Glutamatergic neuron (in vitro differentiated cells): Measurements from ENCODE around the gene LRRC4B. TPM values are rescaled to one million over a fixed set of nuclear protein-coding genes. Genes with fewer than 3 reads are reported as not detected.

ENCODE experiments used
- DNase-seq: peaks from one replicate; pipeline ENCODE4 v3.0.0; 2022
- H3K27ac Mint-ChIP-seq: one replicate; pipeline ENCODE4 v1.8.0; 2020; ENCODE audit warnings: mild to moderate bottlenecking, mixed read lengths, inconsistent platforms; ENCODE audit not compliant: unreplicated experiment
- H3K27me3 Mint-ChIP-seq: one replicate; pipeline ENCODE4 v1.8.0; 2020; ENCODE audit warnings: mild to moderate bottlenecking, moderate library complexity, mixed read lengths, inconsistent platforms; ENCODE audit not compliant: unreplicated experiment
- H3K36me3 Mint-ChIP-seq: one replicate; pipeline ENCODE4 v1.8.0; 2020; ENCODE audit warnings: mild to moderate bottlenecking, mixed read lengths, inconsistent platforms; ENCODE audit not compliant: unreplicated experiment
- H3K4me1 Mint-ChIP-seq: one replicate; pipeline ENCODE4 v1.8.0; 2020; ENCODE audit warnings: mild to moderate bottlenecking, low read depth, mixed read lengths, inconsistent platforms; ENCODE audit not compliant: unreplicated experiment
- H3K4me3 Mint-ChIP-seq: one replicate; pipeline ENCODE4 v1.8.0; 2020; ENCODE audit warnings: mild to moderate bottlenecking, mixed read lengths, inconsistent platforms; ENCODE audit not compliant: unreplicated experiment
- H3K9me3 Mint-ChIP-seq: one replicate; pipeline ENCODE4 v1.8.0; 2020; ENCODE audit warnings: mild to moderate bottlenecking, moderate library complexity, mixed read lengths, inconsistent platforms; ENCODE audit not compliant: unreplicated experiment
- CTCF ChIP-seq: fragments of 200-600 bp; sonication (generic); IDR thresholded peaks from one replicate; pipeline ENCODE4 v1.5.0; 2021; ENCODE audit not compliant: partially characterized antibody, unreplicated experiment
- total RNA-seq: library from RNA; stranded (reverse); fragmentation: NEBNext Ultra II Directional; extraction: Animal tissue kit (Norgen Biotek cat#: 25700); gene quantifications from one replicate; pipeline ENCODE4 v1.2.1, GENCODE V29; 2021; ENCODE audit not compliant: unreplicated experiment

LRRC4B gene
- total RNA-seq, 1 donor from 2014 or later = 28.5 TPM

- DNase-seq = no peak
- peak overlapping the region; percentile 24 for H3K4me3 Mint-ChIP-seq
- peaks cover 8% of the 10 kb centered on the region for H3K9me3 Mint-ChIP-seq
- no peak for TF ChIP-seq CTCF
- H3K36me3 Mint-ChIP-seq = no peaks in the 10 kb centered on the region
- H3K27me3 Mint-ChIP-seq = peaks cover 14% of the 10 kb centered on the region
- peaks cover 23% of the 10 kb centered on the region for H3K4me1 Mint-ChIP-seq
- H3K27ac Mint-ChIP-seq = peak overlapping the region; percentile 41
Observed at GRCh38 chr19:50563597-50563996, 4.6 kb downstream of the LRRC4B start.

- no peak overlapping the region for H3K27ac Mint-ChIP-seq
- H3K27me3 Mint-ChIP-seq = peaks cover 14% of the 10 kb centered on the region
- peaks cover 8% of the 10 kb centered on the region for H3K9me3 Mint-ChIP-seq
- no peaks in the 10 kb centered on the region for H3K36me3 Mint-ChIP-seq
- TF ChIP-seq CTCF = no peak
- no peak overlapping the region for H3K4me3 Mint-ChIP-seq
- H3K4me1 Mint-ChIP-seq = peaks cover 23% of the 10 kb centered on the region
- no peak for DNase-seq
Observed at GRCh38 chr19:50562996-50563395, 5.2 kb downstream of the LRRC4B start.

- Mint-ChIP-seq H3K27ac (no peak overlapping the region), H3K4me1 (peaks cover 23% of the 10 kb centered on the region), H3K9me3 (peaks cover 8% of the 10 kb centered on the region), H3K36me3 (no peaks in the 10 kb centered on the region), H3K27me3 (peaks cover 14% of the 10 kb centered on the region), H3K4me3 (no peak overlapping the region)
- no peak for DNase-seq
- TF ChIP-seq CTCF = no peak
Observed at GRCh38 chr19:50562329-50562728, 5.9 kb downstream of the LRRC4B start.

GRCh38 chr19:50559636-50560035, 8.6 kb downstream of the LRRC4B start:
- DNase-seq = no peak
- peaks cover 16% of the 10 kb centered on the region for H3K27me3 Mint-ChIP-seq
- H3K4me3 Mint-ChIP-seq = peak overlapping the region; percentile 15
- H3K27ac Mint-ChIP-seq = no peak overlapping the region
- H3K9me3 Mint-ChIP-seq = peaks cover 6% of the 10 kb centered on the region
- peaks cover 16% of the 10 kb centered on the region for H3K4me1 Mint-ChIP-seq
- TF ChIP-seq CTCF = no peak
- no peaks in the 10 kb centered on the region for H3K36me3 Mint-ChIP-seq

GRCh38 chr19:50558449-50558848, 9.8 kb downstream of the LRRC4B start:
- no peak for DNase-seq
- peaks cover 4% of the 10 kb centered on the region for H3K9me3 Mint-ChIP-seq
- no peak overlapping the region for H3K4me3 Mint-ChIP-seq
- H3K27me3 Mint-ChIP-seq = peaks cover 11% of the 10 kb centered on the region
- TF ChIP-seq CTCF = no peak
- no peaks in the 10 kb centered on the region for H3K36me3 Mint-ChIP-seq
- peaks cover 5% of the 10 kb centered on the region for H3K4me1 Mint-ChIP-seq
- no peak overlapping the region for H3K27ac Mint-ChIP-seq
